Measurements from ENCODE around the gene DDIT3. TPM values are rescaled to one million over a fixed set of nuclear protein-coding genes. Genes with fewer than 3 reads are reported as not detected.

DDIT3 gene
- total and polyA plus RNA-seq, 11 donors = 11.5 to 60.5 (median 18.5) TPM

DNA sequence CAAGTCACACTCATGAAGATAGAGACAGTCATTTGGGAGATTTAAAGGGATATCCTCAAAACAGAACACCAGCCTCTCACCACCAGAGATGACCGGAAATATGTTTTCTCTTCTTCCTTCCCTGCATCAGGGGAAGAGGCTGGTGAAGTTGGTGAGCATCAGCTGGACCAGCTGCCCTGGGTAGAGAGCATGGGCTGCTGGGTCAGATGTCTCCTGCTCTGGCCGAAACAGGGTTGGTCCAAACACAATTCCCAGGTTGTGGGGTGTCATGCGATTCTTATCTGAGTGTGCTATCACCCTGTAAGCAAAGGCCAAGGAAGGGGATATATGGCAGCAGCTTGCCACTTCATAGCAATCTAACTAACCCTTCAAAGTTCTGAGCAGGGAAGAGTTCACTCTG is 47.9 kb downstream of the DDIT3 start:
- Histone ChIP-seq H3K4me1 (peaks cover 0 to 24% (median 15%) of the 10 kb centered on the region in 12 donors), H3K27me3 (peaks cover 14 to 56% (median 35%) of the 10 kb centered on the region in 9 donors), H3K36me3 (peaks cover 0 to 72% (median 0%) of the 10 kb centered on the region in 9 donors), H3K4me3 (no peak overlapping the region), H3K9me3 (no peaks in the 10 kb centered on the region), H3K27ac (no peak overlapping the region)
- WGBS, 4 donors = 77 to 84% (median 80%) methylated on average over 3 of the region's 3 CpGs
- DNase-seq (no peak), ATAC-seq (no peak)
- intact Hi-C loops (cut with DNase I) = no loop called here
- TF ChIP-seq, protein P1, sequence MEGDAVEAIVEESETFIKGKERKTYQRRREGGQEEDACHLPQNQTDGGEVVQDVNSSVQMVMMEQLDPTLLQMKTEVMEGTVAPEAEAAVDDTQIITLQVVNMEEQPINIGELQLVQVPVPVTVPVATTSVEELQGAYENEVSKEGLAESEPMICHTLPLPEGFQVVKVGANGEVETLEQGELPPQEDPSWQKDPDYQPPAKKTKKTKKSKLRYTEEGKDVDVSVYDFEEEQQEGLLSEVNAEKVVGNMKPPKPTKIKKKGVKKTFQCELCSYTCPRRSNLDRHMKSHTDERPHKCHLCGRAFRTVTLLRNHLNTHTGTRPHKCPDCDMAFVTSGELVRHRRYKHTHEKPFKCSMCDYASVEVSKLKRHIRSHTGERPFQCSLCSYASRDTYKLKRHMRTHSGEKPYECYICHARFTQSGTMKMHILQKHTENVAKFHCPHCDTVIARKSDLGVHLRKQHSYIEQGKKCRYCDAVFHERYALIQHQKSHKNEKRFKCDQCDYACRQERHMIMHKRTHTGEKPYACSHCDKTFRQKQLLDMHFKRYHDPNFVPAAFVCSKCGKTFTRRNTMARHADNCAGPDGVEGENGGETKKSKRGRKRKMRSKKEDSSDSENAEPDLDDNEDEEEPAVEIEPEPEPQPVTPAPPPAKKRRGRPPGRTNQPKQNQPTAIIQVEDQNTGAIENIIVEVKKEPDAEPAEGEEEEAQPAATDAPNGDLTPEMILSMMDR (IDR thresholded peaks at IDR 0.05) = no peak
- TF ChIP-seq POLR2A (IDR thresholded peaks at IDR 0.05) = no peak

DNA sequence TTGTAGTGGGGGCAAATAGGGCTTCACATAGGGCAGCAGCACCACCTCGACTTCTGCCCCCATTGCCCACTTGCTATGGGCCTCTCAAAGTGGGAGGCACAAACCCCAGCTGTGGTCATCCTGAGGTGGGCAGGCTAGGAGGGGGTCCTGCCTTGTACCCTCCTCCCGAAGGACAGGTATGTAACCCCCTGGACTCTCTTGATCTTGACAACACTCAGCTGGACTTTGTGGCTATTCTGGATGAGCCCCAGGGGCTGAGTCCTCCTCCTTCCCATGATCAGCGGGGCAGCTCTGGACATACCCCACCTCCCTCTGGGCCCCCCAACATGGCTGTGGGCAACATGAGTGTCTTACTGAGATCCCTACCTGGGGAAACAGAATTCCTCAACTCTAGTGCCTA is 48.7 kb downstream of the DDIT3 start:
- Histone ChIP-seq H3K9me3 (no peaks in the 10 kb centered on the region), H3K4me3 (no peak overlapping the region), H3K4me1 (peaks cover 0 to 24% (median 15%) of the 10 kb centered on the region in 12 donors), H3K36me3 (peaks cover 0 to 72% (median 0%) of the 10 kb centered on the region in 9 donors), H3K27me3 (peaks cover 14 to 53% (median 34%) of the 10 kb centered on the region in 9 donors), H3K27ac (no peak overlapping the region)
- intact Hi-C loops (cut with DNase I) = no loop called here
- TF ChIP-seq, protein P1 (IDR thresholded peaks at IDR 0.05) = no peak
- no peak for TF ChIP-seq POLR2A (IDR thresholded peaks at IDR 0.05)
- no peak for ATAC-seq
- WGBS, 4 donors = 84 to 91% (median 85%) methylated on average over 2 to 3 of the region's 3 CpGs
- no peak for DNase-seq

DNA sequence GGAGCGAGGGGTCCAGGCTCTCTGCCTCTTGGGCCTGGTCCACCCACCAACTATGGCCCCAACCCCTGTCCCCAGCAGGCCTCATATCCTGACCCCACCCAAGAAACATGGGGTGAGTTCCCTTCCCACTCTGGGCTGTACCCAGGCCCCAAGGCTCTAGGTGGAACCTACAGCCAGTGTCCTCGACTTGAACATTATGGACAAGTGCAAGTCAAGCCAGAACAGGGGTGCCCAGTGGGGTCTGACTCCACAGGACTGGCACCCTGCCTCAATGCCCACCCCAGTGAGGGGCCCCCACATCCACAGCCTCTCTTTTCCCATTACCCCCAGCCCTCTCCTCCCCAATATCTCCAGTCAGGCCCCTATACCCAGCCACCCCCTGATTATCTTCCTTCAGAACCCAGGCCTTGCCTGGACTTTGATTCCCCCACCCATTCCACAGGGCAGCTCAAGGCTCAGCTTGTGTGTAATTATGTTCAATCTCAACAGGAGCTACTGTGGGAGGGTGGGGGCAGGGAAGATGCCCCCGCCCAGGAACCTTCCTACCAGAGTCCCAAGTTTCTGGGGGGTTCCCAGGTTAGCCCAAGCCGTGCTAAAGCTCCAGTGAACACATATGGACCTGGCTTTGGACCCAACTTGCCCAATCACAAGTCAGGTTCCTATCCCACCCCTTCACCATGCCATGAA is 49.2 kb downstream of the DDIT3 start:
- no peak for DNase-seq
- H3K4me1 ChIP-seq = peaks cover 0 to 22% (median 12%) of the 10 kb centered on the region in 12 donors
- H3K4me3 ChIP-seq = no peak overlapping the region
- H3K36me3 ChIP-seq = peaks cover 0 to 72% (median 0%) of the 10 kb centered on the region in 9 donors
- no peak overlapping the region for H3K27ac ChIP-seq
- intact Hi-C loops (cut with DNase I) = no loop called here
- 85 to 100% (median 87%) methylated on average over 4 of the region's 4 CpGs for WGBS, 4 donors
- no peaks in the 10 kb centered on the region for H3K9me3 ChIP-seq
- ATAC-seq = no peak
- no peak for TF ChIP-seq POLR2A (IDR thresholded peaks at IDR 0.05)
- TF ChIP-seq, protein P1 (IDR thresholded peaks at IDR 0.05) = no peak
- peaks cover 8 to 48% (median 29%) of the 10 kb centered on the region in 9 donors for H3K27me3 ChIP-seq

DNA sequence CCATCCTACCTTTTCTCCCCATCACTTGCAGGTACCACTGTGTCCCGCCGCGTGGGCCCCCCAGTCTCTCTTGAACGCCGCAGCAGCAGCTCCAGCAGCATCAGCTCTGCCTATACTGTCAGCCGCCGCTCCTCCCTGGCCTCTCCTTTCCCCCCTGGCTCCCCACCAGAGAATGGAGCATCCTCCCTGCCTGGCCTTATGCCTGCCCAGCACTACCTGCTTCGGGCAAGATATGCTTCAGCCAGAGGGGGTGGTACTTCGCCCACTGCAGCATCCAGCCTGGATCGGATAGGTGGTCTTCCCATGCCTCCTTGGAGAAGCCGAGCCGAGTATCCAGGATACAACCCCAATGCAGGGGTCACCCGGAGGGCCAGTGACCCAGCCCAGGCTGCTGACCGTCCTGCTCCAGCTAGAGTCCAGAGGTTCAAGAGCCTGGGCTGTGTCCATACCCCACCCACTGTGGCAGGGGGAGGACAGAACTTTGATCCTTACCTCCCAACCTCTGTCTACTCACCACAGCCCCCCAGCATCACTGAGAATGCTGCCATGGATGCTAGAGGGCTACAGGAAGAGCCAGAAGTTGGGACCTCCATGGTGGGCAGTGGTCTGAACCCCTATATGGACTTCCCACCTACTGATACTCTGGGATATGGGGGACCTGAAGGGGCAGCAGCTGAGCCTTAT is 49.9 kb downstream of the DDIT3 start:
- no peak overlapping the region for H3K27ac ChIP-seq
- ATAC-seq (no peak), DNase-seq (no peak)
- TF ChIP-seq, protein P1 (IDR thresholded peaks at IDR 0.05) = no peak
- no peak for TF ChIP-seq POLR2A (IDR thresholded peaks at IDR 0.05)
- H3K4me3 ChIP-seq = no peak overlapping the region
- peaks cover 0 to 72% (median 0%) of the 10 kb centered on the region in 9 donors for H3K36me3 ChIP-seq
- H3K9me3 ChIP-seq = no peaks in the 10 kb centered on the region
- peaks cover 4 to 41% (median 22%) of the 10 kb centered on the region in 9 donors for H3K27me3 ChIP-seq
- peaks cover 0 to 15% (median 5%) of the 10 kb centered on the region in 12 donors for H3K4me1 ChIP-seq
- intact Hi-C loops (cut with DNase I) = no loop called here
- WGBS, 4 donors = 86 to 94% (median 93%) methylated on average over 9 to 14 of the region's 14 CpGs

Data from heart left ventricle (tissue), 16 donors.